Transverse colon (tissue), 3 donors: Measurements from ENCODE around the gene PHACTR4.

Experiments used
- CTCF ChIP-seq, 5 experiments: fragments of 200-600 bp in 3 of 5; fragments of 450-650 bp in 2 of 5; sonication (generic) in 3 of 5; IDR thresholded peaks; 1 replicate in 2 of 5; 2 replicates in 3 of 5; pipeline ENCODE4 v1.5.1; 2016 to 2017; ENCODE audit warnings: antibody characterized with exemption in 5 of 5, inconsistent platforms in 3 of 5, mild to moderate bottlenecking in 2 of 5, moderate library complexity in 1 of 5
- EP300 ChIP-seq: sonication (generic); formaldehyde crosslinking; IDR thresholded peaks from one replicate; pipeline ENCODE4 v1.6.1; 2017; ENCODE audit warnings: antibody characterized with exemption, low read depth

DNA sequence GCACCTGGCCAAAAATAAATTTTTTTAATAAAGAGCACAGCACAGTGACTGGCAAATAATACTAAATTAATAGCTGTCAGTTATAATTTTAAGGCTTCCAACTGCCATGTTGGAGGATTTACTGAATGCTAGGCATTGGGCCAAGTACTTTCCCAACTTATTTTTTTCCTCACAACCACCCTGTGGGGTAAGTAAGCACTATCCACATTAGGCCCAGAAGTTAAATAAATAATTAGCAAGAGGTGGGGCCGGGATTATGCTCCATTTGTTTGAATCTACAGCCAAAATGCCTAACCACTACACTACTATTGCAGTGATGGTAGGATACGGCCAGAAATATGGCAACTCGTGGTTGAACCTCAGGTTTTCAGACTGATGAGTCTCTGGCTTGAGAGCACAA is 178.8 kb downstream of the PHACTR4 start:
- TF ChIP-seq CTCF (IDR thresholded peaks at IDR 0.05) (no peak), EP300 (no peak)
